WTC11 (cell line): ENCODE measurements around the gene PROCA1. TPM values are rescaled to one million over a fixed set of nuclear protein-coding genes. Genes with fewer than 3 reads are reported as not detected.

Experiments
- ATAC-seq: fragments of 200-7000 bp; cut with Tn5 transposase; 2 replicates; pipeline ENCODE4 v1.10.0; 2021; ENCODE audit warnings: mild to moderate bottlenecking, moderate library complexity
- CTCF ChIA-PET: fragments of 300-600 bp; sonication (Branson Sonifier 250); formaldehyde crosslinking; loops from one replicate; lab custom pipeline; 2021; ENCODE audit warnings: antibody characterized with exemption; lab: Charles Lee
- POLR2A ChIA-PET: fragments of 350-600 bp; sonication (Branson Sonifier 250); formaldehyde crosslinking; loops from one replicate; lab custom pipeline; 2021; ENCODE audit warnings: antibody characterized with exemption; lab: Charles Lee
- DNase-seq: peaks from one replicate; pipeline ENCODE4 v3.0.0; 2021; ENCODE audit warnings: low spot score
- H3K27ac Mint-ChIP-seq: 2 replicates; pipeline ENCODE4 v1.8.0; 2021; ENCODE audit warnings: mixed read lengths
- H3K27me3 Mint-ChIP-seq: 2 replicates; pipeline ENCODE4 v1.8.0; 2021; ENCODE audit warnings: low read depth, mild to moderate bottlenecking, moderate library complexity, mixed read lengths
- H3K36me3 Mint-ChIP-seq: 2 replicates; pipeline ENCODE4 v1.8.0; 2021; ENCODE audit warnings: mixed read lengths
- H3K4me1 Mint-ChIP-seq: 2 replicates; pipeline ENCODE4 v1.8.0; 2022; ENCODE audit warnings: mixed read lengths
- H3K4me3 Mint-ChIP-seq: 2 replicates; pipeline ENCODE4 v1.8.0; 2021; ENCODE audit warnings: mild to moderate bottlenecking, moderate library complexity, mixed read lengths
- H3K9me3 Mint-ChIP-seq: 2 replicates; pipeline ENCODE4 v1.8.0; 2021; ENCODE audit warnings: mixed read lengths
- CREM ChIP-seq: sonication (generic); formaldehyde crosslinking; IDR thresholded peaks from 2 replicates; pipeline ENCODE4 v1.8.1; 2022; ENCODE audit warnings: mild to moderate bottlenecking, missing genetic modification reagents, moderate library complexity
- GRHL2 ChIP-seq: fragments of 250-450 bp; sonication (Bioruptor Pico); IDR thresholded peaks from 2 replicates; pipeline ENCODE4 v1.8.0; 2022; ENCODE audit warnings: mild to moderate bottlenecking, moderate library complexity; ENCODE audit not compliant: insufficient replicate concordance, severe bottlenecking
- GTF2I ChIP-seq: fragments of 250-450 bp; sonication (Bioruptor Pico); conservative IDR thresholded peaks from 2 replicates; pipeline ENCODE4 v1.4.0; 2021; ENCODE audit warnings: mild to moderate bottlenecking
- JUN ChIP-seq: sonication (generic); formaldehyde crosslinking; IDR thresholded peaks from 2 replicates; pipeline ENCODE4 v1.8.0; 2023; ENCODE audit warnings: mild to moderate bottlenecking, missing genetic modification reagents
- MXD4 ChIP-seq: fragments of 250-450 bp; sonication (Bioruptor Pico); IDR thresholded peaks from 2 replicates; pipeline ENCODE4 v1.8.0; 2021; ENCODE audit warnings: mild to moderate bottlenecking, moderate library complexity, borderline replicate concordance
- SMAD3 ChIP-seq: sonication (generic); formaldehyde crosslinking; IDR thresholded peaks from 2 replicates; pipeline ENCODE4 v1.8.0; 2022; ENCODE audit warnings: missing genetic modification reagents, mild to moderate bottlenecking, borderline replicate concordance
- ZNF396 ChIP-seq: fragments of 250-450 bp; sonication (Bioruptor Pico); IDR thresholded peaks from 2 replicates; pipeline ENCODE4 v1.8.0; 2021; ENCODE audit warnings: mild to moderate bottlenecking, moderate library complexity, borderline replicate concordance
- total RNA-seq: library from RNA; stranded (reverse); gene quantifications from 3 replicates; pipeline ENCODE4 v1.2.3, GENCODE V29; 2021
- TF ChIP-seq, protein P1 (sequence below): sonication (generic); formaldehyde crosslinking; IDR thresholded peaks from 2 replicates; pipeline ENCODE4 v1.8.1; 2023; ENCODE audit warnings: mild to moderate bottlenecking, missing genetic modification reagents, moderate library complexity
- TF ChIP-seq, protein P2 (sequence below): fragments of 250-450 bp; sonication (Bioruptor Pico); IDR thresholded peaks from 2 replicates; pipeline ENCODE4 v2.1.2; 2022; ENCODE audit warnings: mild to moderate bottlenecking, moderate library complexity
- TF ChIP-seq, protein P3 (sequence below): fragments of 250-450 bp; sonication (Bioruptor Pico); IDR thresholded peaks from 2 replicates; pipeline ENCODE4 v1.9.0; 2021; ENCODE audit warnings: mild to moderate bottlenecking, borderline replicate concordance
- TF ChIP-seq, protein P4 (sequence below): sonication (generic); formaldehyde crosslinking; IDR thresholded peaks from 2 replicates; pipeline ENCODE4 v1.8.0; 2022; ENCODE audit warnings: missing genetic modification reagents
- TF ChIP-seq, protein P5 (sequence below): sonication (generic); formaldehyde crosslinking; conservative IDR thresholded peaks from 2 replicates; pipeline ENCODE4 v1.8.1; 2023; ENCODE audit warnings: mild to moderate bottlenecking, low read depth, missing genetic modification reagents, moderate library complexity

The PROCA1 gene
- total RNA-seq, 1 experiment from 2014 or later: 28.4 TPM

DNA sequence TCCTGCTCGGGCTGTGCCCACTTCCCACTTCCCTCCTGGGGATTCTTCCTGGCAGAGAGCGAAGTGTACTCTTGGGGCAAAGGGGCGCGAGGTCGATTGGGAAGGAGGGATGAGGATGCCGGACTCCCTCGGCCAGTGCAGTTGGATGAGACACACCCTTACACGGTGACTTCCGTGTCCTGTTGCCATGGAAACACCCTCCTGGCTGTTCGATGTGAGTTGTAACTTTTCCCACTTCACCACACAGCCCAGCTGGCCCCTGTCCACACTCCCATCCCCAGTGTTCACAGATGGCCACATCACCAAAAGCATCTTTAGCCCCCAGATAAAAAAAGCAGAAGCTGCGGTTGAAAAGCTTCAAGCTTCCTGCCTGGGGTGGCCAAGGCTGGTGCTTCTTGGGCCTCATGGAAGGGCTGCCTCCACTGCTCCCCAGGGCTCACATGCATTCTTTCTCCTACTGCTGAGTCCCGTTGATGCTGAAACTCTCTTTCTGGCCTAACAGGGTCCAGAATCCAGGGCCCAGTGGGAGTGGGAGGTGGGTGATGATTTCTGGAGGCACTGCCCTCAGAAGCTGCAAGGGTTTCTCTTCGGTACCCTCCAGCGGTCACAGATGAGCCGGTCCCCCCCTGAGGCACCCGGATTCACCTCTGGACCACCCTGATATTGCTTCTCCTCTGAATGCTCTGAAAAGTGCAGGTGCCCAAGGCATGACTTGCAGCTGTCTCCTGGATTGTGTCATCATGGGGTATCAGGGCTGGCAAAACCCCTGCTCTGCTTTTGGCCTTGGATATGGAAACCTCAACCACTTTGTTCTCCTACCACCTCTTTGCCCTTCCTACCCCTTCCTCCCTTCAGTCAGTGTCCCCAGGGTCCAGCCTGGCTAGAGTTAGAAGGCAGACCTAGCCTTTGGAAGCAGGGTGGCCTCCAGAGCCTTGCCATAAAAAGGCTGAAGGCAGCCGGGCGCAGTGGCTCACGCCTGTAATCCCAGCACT lies 30.0 kb upstream of the PROCA1 start (continued):
- TF ChIP-seq GTF2I (CRISPR knock-in tag): no peak
- no peak for TF ChIP-seq CREM
- TF ChIP-seq, protein P1, sequence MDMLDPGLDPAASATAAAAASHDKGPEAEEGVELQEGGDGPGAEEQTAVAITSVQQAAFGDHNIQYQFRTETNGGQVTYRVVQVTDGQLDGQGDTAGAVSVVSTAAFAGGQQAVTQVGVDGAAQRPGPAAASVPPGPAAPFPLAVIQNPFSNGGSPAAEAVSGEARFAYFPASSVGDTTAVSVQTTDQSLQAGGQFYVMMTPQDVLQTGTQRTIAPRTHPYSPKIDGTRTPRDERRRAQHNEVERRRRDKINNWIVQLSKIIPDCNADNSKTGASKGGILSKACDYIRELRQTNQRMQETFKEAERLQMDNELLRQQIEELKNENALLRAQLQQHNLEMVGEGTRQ: no peak
- no peak for TF ChIP-seq JUN (CRISPR knock-in tag)
- no peak for TF ChIP-seq GRHL2 (CRISPR knock-in tag)

DNA sequence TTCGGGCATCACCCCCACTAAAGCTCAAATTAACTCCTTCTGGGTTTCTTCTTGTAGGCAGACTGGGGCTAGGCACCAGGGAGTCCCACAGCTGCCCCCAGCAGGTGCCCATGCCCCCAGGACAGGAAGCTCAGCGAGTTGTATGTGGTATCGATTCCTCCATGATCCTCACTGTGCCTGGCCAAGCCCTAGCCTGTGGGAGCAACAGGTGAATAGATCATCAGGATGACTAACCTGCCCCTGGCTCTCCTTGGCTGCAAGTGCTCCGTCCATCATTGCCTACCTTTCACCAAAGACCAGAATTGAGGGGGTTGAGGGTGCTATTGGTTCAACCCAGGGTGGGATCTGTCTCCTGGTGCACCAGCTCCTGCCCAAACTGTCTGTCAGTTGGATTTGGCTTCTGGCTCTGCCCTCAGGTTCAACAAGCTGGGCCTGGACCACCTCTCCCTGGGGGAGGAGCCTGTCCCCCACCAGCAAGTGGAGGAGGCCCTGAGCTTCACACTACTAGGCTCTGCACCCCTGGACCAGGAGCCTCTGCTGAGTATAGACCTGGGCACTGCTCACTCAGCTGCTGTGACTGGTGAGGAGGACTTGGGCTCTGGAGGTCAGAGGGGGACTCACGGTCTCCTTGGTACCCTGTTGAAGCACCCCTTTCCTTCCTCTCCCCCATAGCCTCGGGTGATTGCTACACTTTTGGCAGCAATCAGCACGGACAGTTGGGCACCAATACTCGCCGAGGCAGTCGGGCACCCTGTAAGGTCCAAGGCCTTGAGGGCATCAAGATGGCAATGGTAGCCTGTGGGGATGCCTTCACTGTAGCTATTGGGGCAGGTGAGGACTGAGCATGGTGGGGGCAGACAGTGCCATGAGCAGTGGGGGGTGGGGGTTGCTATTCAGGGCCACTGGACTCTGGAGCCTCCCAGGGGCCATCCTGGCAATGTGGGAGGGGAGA lies 29.0 kb upstream of the PROCA1 start:
- DNase-seq (no peak), ATAC-seq (no peak)
- Mint-ChIP-seq H3K4me3 (no peak overlapping the region), H3K36me3 (peaks cover 16% of the 10 kb centered on the region), H3K27ac (no peak overlapping the region), H3K9me3 (no peaks in the 10 kb centered on the region), H3K4me1 (peaks cover 13% of the 10 kb centered on the region), H3K27me3 (no peaks in the 10 kb centered on the region)
- ChIA-PET CTCF (interaction anchor here (0.6 to 13.9 kb wide), 3 partner anchors 9 to 73 kb away, joined by 4 to 541 read pairs (median 6); partner anchors contain the start of genes NEK8 and TLCD1), POLR2A (interaction anchor here (0.6 to 13.5 kb wide), 2 partner anchors 14 to 29 kb away, joined by 3 to 310 read pairs; partner anchors contain the start of genes NEK8, PROCA1 and TLCD1)
- TF ChIP-seq, protein P2, sequence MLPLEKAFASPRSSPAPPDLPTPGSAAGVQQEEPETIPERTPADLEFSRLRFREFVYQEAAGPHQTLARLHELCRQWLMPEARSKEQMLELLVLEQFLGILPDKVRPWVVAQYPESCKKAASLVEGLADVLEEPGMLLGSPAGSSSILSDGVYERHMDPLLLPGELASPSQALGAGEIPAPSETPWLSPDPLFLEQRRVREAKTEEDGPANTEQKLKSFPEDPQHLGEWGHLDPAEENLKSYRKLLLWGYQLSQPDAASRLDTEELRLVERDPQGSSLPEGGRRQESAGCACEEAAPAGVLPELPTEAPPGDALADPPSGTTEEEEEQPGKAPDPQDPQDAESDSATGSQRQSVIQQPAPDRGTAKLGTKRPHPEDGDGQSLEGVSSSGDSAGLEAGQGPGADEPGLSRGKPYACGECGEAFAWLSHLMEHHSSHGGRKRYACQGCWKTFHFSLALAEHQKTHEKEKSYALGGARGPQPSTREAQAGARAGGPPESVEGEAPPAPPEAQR (CRISPR knock-in tag): no peak
- TF ChIP-seq ZNF396 (CRISPR knock-in tag): no peak
- TF ChIP-seq GRHL2 (CRISPR knock-in tag): no peak
- TF ChIP-seq SMAD3: no peak
- TF ChIP-seq, protein P3, sequence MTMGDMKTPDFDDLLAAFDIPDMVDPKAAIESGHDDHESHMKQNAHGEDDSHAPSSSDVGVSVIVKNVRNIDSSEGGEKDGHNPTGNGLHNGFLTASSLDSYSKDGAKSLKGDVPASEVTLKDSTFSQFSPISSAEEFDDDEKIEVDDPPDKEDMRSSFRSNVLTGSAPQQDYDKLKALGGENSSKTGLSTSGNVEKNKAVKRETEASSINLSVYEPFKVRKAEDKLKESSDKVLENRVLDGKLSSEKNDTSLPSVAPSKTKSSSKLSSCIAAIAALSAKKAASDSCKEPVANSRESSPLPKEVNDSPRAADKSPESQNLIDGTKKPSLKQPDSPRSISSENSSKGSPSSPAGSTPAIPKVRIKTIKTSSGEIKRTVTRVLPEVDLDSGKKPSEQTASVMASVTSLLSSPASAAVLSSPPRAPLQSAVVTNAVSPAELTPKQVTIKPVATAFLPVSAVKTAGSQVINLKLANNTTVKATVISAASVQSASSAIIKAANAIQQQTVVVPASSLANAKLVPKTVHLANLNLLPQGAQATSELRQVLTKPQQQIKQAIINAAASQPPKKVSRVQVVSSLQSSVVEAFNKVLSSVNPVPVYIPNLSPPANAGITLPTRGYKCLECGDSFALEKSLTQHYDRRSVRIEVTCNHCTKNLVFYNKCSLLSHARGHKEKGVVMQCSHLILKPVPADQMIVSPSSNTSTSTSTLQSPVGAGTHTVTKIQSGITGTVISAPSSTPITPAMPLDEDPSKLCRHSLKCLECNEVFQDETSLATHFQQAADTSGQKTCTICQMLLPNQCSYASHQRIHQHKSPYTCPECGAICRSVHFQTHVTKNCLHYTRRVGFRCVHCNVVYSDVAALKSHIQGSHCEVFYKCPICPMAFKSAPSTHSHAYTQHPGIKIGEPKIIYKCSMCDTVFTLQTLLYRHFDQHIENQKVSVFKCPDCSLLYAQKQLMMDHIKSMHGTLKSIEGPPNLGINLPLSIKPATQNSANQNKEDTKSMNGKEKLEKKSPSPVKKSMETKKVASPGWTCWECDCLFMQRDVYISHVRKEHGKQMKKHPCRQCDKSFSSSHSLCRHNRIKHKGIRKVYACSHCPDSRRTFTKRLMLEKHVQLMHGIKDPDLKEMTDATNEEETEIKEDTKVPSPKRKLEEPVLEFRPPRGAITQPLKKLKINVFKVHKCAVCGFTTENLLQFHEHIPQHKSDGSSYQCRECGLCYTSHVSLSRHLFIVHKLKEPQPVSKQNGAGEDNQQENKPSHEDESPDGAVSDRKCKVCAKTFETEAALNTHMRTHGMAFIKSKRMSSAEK (CRISPR knock-in tag): no peak
- TF ChIP-seq, protein P4, sequence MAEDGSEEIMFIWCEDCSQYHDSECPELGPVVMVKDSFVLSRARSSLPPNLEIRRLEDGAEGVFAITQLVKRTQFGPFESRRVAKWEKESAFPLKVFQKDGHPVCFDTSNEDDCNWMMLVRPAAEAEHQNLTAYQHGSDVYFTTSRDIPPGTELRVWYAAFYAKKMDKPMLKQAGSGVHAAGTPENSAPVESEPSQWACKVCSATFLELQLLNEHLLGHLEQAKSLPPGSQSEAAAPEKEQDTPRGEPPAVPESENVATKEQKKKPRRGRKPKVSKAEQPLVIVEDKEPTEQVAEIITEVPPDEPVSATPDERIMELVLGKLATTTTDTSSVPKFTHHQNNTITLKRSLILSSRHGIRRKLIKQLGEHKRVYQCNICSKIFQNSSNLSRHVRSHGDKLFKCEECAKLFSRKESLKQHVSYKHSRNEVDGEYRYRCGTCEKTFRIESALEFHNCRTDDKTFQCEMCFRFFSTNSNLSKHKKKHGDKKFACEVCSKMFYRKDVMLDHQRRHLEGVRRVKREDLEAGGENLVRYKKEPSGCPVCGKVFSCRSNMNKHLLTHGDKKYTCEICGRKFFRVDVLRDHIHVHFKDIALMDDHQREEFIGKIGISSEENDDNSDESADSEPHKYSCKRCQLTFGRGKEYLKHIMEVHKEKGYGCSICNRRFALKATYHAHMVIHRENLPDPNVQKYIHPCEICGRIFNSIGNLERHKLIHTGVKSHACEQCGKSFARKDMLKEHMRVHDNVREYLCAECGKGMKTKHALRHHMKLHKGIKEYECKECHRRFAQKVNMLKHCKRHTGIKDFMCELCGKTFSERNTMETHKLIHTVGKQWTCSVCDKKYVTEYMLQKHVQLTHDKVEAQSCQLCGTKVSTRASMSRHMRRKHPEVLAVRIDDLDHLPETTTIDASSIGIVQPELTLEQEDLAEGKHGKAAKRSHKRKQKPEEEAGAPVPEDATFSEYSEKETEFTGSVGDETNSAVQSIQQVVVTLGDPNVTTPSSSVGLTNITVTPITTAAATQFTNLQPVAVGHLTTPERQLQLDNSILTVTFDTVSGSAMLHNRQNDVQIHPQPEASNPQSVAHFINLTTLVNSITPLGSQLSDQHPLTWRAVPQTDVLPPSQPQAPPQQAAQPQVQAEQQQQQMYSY (CRISPR knock-in tag): no peak
- no peak for TF ChIP-seq MXD4 (CRISPR knock-in tag)
- TF ChIP-seq, protein P5, sequence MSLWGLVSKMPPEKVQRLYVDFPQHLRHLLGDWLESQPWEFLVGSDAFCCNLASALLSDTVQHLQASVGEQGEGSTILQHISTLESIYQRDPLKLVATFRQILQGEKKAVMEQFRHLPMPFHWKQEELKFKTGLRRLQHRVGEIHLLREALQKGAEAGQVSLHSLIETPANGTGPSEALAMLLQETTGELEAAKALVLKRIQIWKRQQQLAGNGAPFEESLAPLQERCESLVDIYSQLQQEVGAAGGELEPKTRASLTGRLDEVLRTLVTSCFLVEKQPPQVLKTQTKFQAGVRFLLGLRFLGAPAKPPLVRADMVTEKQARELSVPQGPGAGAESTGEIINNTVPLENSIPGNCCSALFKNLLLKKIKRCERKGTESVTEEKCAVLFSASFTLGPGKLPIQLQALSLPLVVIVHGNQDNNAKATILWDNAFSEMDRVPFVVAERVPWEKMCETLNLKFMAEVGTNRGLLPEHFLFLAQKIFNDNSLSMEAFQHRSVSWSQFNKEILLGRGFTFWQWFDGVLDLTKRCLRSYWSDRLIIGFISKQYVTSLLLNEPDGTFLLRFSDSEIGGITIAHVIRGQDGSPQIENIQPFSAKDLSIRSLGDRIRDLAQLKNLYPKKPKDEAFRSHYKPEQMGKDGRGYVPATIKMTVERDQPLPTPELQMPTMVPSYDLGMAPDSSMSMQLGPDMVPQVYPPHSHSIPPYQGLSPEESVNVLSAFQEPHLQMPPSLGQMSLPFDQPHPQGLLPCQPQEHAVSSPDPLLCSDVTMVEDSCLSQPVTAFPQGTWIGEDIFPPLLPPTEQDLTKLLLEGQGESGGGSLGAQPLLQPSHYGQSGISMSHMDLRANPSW (CRISPR knock-in tag): no peak
